ENCODE results near the gene PRRT4. TPM values are rescaled to one million over a fixed set of nuclear protein-coding genes. Genes with fewer than 3 reads are reported as not detected.

Gene PRRT4
- total and polyA plus RNA-seq, 2 of the 13 experiments (the other 11 are each of a cell fraction or from before 2014, with no cell fraction given) = not detected

DNA sequence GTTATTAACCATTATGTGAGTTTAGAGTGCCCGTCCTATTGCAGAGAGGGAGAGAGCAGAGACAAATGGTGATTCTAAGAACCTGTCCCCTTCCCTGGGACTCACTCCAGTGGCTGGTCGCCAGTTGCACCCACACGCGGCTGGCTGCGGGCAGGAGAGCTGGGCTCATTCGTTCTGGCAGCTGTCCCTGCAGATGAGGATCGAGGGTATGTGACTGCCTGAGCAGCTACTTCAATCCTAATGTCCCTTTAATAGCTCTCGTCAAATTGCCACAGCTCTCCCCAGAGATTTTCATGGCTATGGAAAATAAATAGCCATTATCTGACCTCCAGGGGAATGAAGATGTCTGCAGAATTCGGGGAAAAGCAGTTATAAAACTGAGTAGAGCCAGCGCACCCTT is 59.4 kb downstream of the PRRT4 start:
- H3K36me3 ChIP-seq (replicated peaks in 1 of 2; ENCODE audit: control insufficient read depth in 1 of 2, insufficient read depth in 2 of 2, low read length in 2 of 2) = peaks cover 8 to 18% of the 10 kb centered on the region in 2 experiments; a peak in 3 of 5 replicates
- no peak overlapping the region for H3K9ac ChIP-seq (ENCODE audit: insufficient read depth, low read depth, low read length)
- WGBS (ENCODE audit: low lambda C conversion rate) = 94% methylated on average over 10 of the region's 10 CpGs
- no peak overlapping the region for H3K4me2 ChIP-seq (ENCODE audit: low read depth, low read length)
- ATAC-seq (no peak), DNase-seq (ENCODE audit: low spot score) (no peak), FAIRE-seq (no peak)
- no peaks in the 10 kb centered on the region for H4K20me1 ChIP-seq (ENCODE audit: insufficient read depth, low read length)
- in situ Hi-C loops (cut with HindIII; ENCODE audit: extremely low pct_ligation_motif_present, low pct_unique_long_range_greater_than_20kb) = no loop called here
- H3K9me3 ChIP-seq (ENCODE audit: low read length) = no peaks in the 10 kb centered on the region
- H3K27me3 ChIP-seq (ENCODE audit: control insufficient read depth in 1 of 2, insufficient read depth in 2 of 2, low read length in 2 of 2) = no peaks in the 10 kb centered on the region
- ChIA-PET POLR2A (interaction anchor here (1.5 kb wide), 1 partner anchor 8 kb away, joined by 4 read pairs; no protein-coding TSS in a partner anchor), CTCF (ENCODE audit: low intra/inter-chr PET ratio, low total read pairs) (no interaction called here)
- H3K79me2 ChIP-seq (ENCODE audit: insufficient read depth, low read length) = no peaks in the 10 kb centered on the region
- no peak for TF ChIP-seq HNRNPUL1 (IDR thresholded peaks at IDR 0.05; ENCODE audit: low read depth, low read length)
- TF ChIP-seq, protein P1, sequence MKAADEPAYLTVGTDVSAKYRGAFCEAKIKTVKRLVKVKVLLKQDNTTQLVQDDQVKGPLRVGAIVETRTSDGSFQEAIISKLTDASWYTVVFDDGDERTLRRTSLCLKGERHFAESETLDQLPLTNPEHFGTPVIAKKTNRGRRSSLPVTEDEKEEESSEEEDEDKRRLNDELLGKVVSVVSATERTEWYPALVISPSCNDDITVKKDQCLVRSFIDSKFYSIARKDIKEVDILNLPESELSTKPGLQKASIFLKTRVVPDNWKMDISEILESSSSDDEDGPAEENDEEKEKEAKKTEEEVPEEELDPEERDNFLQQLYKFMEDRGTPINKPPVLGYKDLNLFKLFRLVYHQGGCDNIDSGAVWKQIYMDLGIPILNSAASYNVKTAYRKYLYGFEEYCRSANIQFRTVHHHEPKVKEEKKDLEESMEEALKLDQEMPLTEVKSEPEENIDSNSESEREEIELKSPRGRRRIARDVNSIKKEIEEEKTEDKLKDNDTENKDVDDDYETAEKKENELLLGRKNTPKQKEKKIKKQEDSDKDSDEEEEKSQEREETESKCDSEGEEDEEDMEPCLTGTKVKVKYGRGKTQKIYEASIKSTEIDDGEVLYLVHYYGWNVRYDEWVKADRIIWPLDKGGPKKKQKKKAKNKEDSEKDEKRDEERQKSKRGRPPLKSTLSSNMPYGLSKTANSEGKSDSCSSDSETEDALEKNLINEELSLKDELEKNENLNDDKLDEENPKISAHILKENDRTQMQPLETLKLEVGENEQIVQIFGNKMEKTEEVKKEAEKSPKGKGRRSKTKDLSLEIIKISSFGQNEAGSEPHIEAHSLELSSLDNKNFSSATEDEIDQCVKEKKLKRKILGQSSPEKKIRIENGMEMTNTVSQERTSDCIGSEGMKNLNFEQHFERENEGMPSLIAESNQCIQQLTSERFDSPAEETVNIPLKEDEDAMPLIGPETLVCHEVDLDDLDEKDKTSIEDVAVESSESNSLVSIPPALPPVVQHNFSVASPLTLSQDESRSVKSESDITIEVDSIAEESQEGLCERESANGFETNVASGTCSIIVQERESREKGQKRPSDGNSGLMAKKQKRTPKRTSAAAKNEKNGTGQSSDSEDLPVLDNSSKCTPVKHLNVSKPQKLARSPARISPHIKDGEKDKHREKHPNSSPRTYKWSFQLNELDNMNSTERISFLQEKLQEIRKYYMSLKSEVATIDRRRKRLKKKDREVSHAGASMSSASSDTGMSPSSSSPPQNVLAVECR (CRISPR knock-in tag; IDR thresholded peaks at IDR 0.05; ENCODE audit: borderline replicate concordance) = no peak
- TF ChIP-seq ZNF205 (CRISPR knock-in tag; IDR thresholded peaks at IDR 0.05) = no peak
- TF ChIP-seq ZNF720 (CRISPR knock-in tag; IDR thresholded peaks at IDR 0.05) = no peak
- TF ChIP-seq UBTF (CRISPR knock-in tag; IDR thresholded peaks at IDR 0.05) = no peak
- no peak for TF ChIP-seq SAFB2 (CRISPR knock-in tag; IDR thresholded peaks at IDR 0.05; ENCODE audit: borderline replicate concordance, low read depth)
- TF ChIP-seq DZIP1 (CRISPR knock-in tag; IDR thresholded peaks at IDR 0.05) = no peak
- TF ChIP-seq BRD4 (CRISPR knock-in tag; IDR thresholded peaks at IDR 0.05) = no peak
- TF ChIP-seq MAFF (IDR thresholded peaks at IDR 0.05; ENCODE audit: low read depth, low read length) = no peak
- no peak for TF ChIP-seq NR2F1 (CRISPR knock-in tag; IDR thresholded peaks at IDR 0.05)
- no peak for TF ChIP-seq ZNF432 (CRISPR knock-in tag; IDR thresholded peaks at IDR 0.05; ENCODE audit: borderline replicate concordance)
- no peak overlapping the region for H3K4me3 ChIP-seq (replicated peaks in 1 of 3; ENCODE audit: insufficient read depth in 1 of 3, low read depth in 2 of 3, low read length in 3 of 3)
- BruUV-seq (replicated peaks) = no TSS peak
- peaks cover 31% of the 10 kb centered on the region for H3K4me1 ChIP-seq (ENCODE audit: insufficient read depth, low read length)
- no peak overlapping the region for H2AFZ ChIP-seq (ENCODE audit: low read length)
- intact Hi-C loops (cut with micrococcal nuclease; ENCODE audit: unreplicated experiment) = no loop called here
- H3K27ac ChIP-seq (ENCODE audit: extremely low read length, insufficient read depth, low read length) = no peak overlapping the region

All from HepG2 (cell line).